CD4-positive, alpha-beta T cell (primary cell): Measurements from ENCODE around the gene EBPL. TPM values are rescaled to one million over a fixed set of nuclear protein-coding genes. Genes with fewer than 3 reads are reported as not detected.
"Not testable (repeated sequence)": the region's sequence is repeated elsewhere in the genome, so short reads cannot be mapped to it uniquely, and the experiment has no call there.

ENCODE experiments used
- ATAC-seq: fragments of 200-7000 bp; cut with Tn5 transposase; one replicate; pipeline ENCODE4 v1.10.0; 2022; ENCODE audit warnings: mild to moderate bottlenecking; ENCODE audit not compliant: poor library complexity
- CTCF ChIA-PET: fragments of 350-600 bp; sonication (Branson Sonifier 250); formaldehyde crosslinking; loops from one replicate; lab custom pipeline; 2021; ENCODE audit warnings: antibody characterized with exemption, inconsistent platforms; lab: Charles Lee
- POLR2A ChIA-PET: fragments of 350-600 bp; sonication (Branson Sonifier 250); formaldehyde crosslinking; loops from one replicate; lab custom pipeline; 2021; ENCODE audit warnings: antibody characterized with exemption, inconsistent platforms; lab: Charles Lee
- DNase-seq, 14 experiments: peaks; one replicate each; pipeline ENCODE4 v3.0.0-alpha.2; 2013 to 2020; ENCODE audit warnings: mixed read lengths in 2 of 14
- H3K27ac ChIP-seq, 2 donors: one replicate each; pipeline versions ENCODE4 v1.5.1 to v1.7.0; 2013; ENCODE audit warnings: low read length in 2 of 2, low read depth in 1 of 2, mild to moderate bottlenecking in 1 of 2
- H3K27me3 ChIP-seq, 2 experiments: 1 replicate in 1 of 2; 2 replicates in 1 of 2; pipeline versions ENCODE4 v1.6.1 to v1.7.0; 2013; ENCODE audit warnings: low read length in 2 of 2, control low read depth in 1 of 2, mild to moderate bottlenecking in 1 of 2, moderate library complexity in 1 of 2; ENCODE audit not compliant: insufficient read depth in 2 of 2, control insufficient read depth in 1 of 2
- H3K36me3 ChIP-seq: one replicate; pipeline ENCODE4 v1.6.1; 2013; ENCODE audit warnings: low read length, control low read depth; ENCODE audit not compliant: insufficient read depth
- H3K4me1 ChIP-seq: one replicate; pipeline ENCODE4 v1.6.1; 2013; ENCODE audit warnings: low read length, control low read depth; ENCODE audit not compliant: insufficient read depth
- H3K4me3 ChIP-seq: one replicate; pipeline ENCODE4 v1.5.1; 2013; ENCODE audit warnings: mild to moderate bottlenecking, low read length, moderate library complexity
- H3K9me3 ChIP-seq, 2 experiments: 1 replicate in 1 of 2; 2 replicates in 1 of 2; pipeline versions ENCODE4 v1.6.1 to v1.7.0; 2013; ENCODE audit warnings: low read length in 2 of 2, mild to moderate bottlenecking in 2 of 2, control low read depth in 1 of 2, moderate library complexity in 1 of 2; ENCODE audit not compliant: control insufficient read depth in 1 of 2, insufficient read depth in 1 of 2
- H3K27ac Mint-ChIP-seq: one replicate; pipeline ENCODE4 v1.8.0; 2020; ENCODE audit warnings: mixed read lengths
- H3K27me3 Mint-ChIP-seq: one replicate; pipeline ENCODE4 v1.8.0; 2021; ENCODE audit warnings: mixed read lengths
- H3K36me3 Mint-ChIP-seq: one replicate; pipeline ENCODE4 v1.8.0; 2021; ENCODE audit warnings: low read depth, mixed read lengths
- H3K4me1 Mint-ChIP-seq: one replicate; pipeline ENCODE4 v1.8.0; 2021; ENCODE audit warnings: low read depth, mixed read lengths
- H3K4me3 Mint-ChIP-seq: one replicate; pipeline ENCODE4 v1.8.0; 2020; ENCODE audit warnings: mild to moderate bottlenecking, mixed read lengths
- H3K9me3 Mint-ChIP-seq: one replicate; pipeline ENCODE4 v1.8.0; 2020; ENCODE audit warnings: mixed read lengths
- intact Hi-C, 2 experiments: fragments of 100-400 bp; cut with DNase I in 1 of 2; cut with micrococcal nuclease in 1 of 2; formaldehyde crosslinking; loops; one replicate each; pipeline versions ENCODE4 v1.15.1 to v1.9.0; 2023 to 2025; cut with DNase I, micrococcal nuclease
- total RNA-seq, 174 experiments: library from RNA in 2 of 174; stranded (reverse) in 2 of 174; gene quantifications; one replicate each; pipeline ENCODE4 v1.2.3 and lab custom pipeline; 2021 to 2026
- TF ChIP-seq, protein P1 (sequence below): fragments of 200-600 bp; IDR thresholded peaks from one replicate; pipeline ENCODE4 v1.8.0; 2022; ENCODE audit warnings: antibody characterized with exemption, mild to moderate bottlenecking

EBPL gene
- total RNA-seq, 2 experiments from 2014 or later = 22.3 to 23.2 TPM

- H3K27me3 ChIP-seq = peaks cover 0 to 2% of the 10 kb centered on the region in 2 experiments
- intact Hi-C loops = no loop called here
- Mint-ChIP-seq H3K27me3 (peaks cover 10% of the 10 kb centered on the region), H3K4me3 (peak overlapping the region; percentile 43), H3K27ac (no peak overlapping the region), H3K36me3 (no peaks in the 10 kb centered on the region), H3K9me3 (no peaks in the 10 kb centered on the region), H3K4me1 (no peaks in the 10 kb centered on the region)
- POLR2A ChIA-PET = no interaction called here
- TF ChIP-seq, protein P1, sequence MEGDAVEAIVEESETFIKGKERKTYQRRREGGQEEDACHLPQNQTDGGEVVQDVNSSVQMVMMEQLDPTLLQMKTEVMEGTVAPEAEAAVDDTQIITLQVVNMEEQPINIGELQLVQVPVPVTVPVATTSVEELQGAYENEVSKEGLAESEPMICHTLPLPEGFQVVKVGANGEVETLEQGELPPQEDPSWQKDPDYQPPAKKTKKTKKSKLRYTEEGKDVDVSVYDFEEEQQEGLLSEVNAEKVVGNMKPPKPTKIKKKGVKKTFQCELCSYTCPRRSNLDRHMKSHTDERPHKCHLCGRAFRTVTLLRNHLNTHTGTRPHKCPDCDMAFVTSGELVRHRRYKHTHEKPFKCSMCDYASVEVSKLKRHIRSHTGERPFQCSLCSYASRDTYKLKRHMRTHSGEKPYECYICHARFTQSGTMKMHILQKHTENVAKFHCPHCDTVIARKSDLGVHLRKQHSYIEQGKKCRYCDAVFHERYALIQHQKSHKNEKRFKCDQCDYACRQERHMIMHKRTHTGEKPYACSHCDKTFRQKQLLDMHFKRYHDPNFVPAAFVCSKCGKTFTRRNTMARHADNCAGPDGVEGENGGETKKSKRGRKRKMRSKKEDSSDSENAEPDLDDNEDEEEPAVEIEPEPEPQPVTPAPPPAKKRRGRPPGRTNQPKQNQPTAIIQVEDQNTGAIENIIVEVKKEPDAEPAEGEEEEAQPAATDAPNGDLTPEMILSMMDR = no peak
- H3K27ac ChIP-seq = no peak overlapping the region
- no peaks in the 10 kb centered on the region for H3K9me3 ChIP-seq
- H3K36me3 ChIP-seq = no peaks in the 10 kb centered on the region
- H3K4me1 ChIP-seq = no peaks in the 10 kb centered on the region
- CTCF ChIA-PET = no interaction called here
- ATAC-seq (peak; percentile 29), DNase-seq (no peak)
- H3K4me3 ChIP-seq = no peak overlapping the region
These were observed 71.1 kb downstream of the EBPL start for GRCh38 chr13:49620170-49620621.

DNA sequence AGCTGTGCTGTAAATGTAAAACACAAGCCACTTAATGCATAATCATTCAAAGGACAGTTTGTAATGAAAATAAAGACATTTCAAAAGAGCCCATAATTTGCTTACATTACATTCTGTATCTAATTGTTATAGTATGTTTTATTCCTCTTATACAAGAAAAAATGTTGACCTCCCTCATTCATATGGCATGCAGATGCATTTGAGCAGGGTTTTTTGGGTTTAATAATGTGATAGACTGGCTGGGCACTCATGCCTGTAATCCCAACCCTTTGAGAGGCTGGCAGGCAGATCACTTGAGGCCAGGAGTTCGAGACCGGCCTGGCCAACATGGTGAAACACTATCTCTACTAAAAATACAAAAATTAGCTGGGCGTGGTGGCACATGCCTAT is 74.6 kb downstream of the EBPL start:
- DNase-seq (no peak), ATAC-seq (no peak)
- no peaks in the 10 kb centered on the region for H3K36me3 ChIP-seq
- Mint-ChIP-seq H3K4me3 (no peak overlapping the region), H3K4me1 (no peaks in the 10 kb centered on the region), H3K36me3 (no peaks in the 10 kb centered on the region), H3K9me3 (no peaks in the 10 kb centered on the region), H3K27me3 (peaks cover 14% of the 10 kb centered on the region), H3K27ac (no peak overlapping the region)
- H3K9me3 ChIP-seq = peaks cover 0 to 4% of the 10 kb centered on the region in 2 experiments
- CTCF ChIA-PET = interaction anchor here (1.9 kb wide), 1 partner anchor 10 kb away, joined by 5 read pairs; no protein-coding TSS in a partner anchor
- TF ChIP-seq, protein P1 = no peak
- intact Hi-C loops = no loop called here
- no peaks in the 10 kb centered on the region for H3K4me1 ChIP-seq
- H3K27ac ChIP-seq = no peak overlapping the region
- H3K4me3 ChIP-seq = no peak overlapping the region
- POLR2A ChIA-PET = no interaction called here
- H3K27me3 ChIP-seq = peaks cover 0 to 1% of the 10 kb centered on the region in 2 experiments

- ATAC-seq = no peak
- no peak for DNase-seq
These were observed 75.2 kb downstream of the EBPL start for GRCh38 chr13:49615836-49616675.

DNA sequence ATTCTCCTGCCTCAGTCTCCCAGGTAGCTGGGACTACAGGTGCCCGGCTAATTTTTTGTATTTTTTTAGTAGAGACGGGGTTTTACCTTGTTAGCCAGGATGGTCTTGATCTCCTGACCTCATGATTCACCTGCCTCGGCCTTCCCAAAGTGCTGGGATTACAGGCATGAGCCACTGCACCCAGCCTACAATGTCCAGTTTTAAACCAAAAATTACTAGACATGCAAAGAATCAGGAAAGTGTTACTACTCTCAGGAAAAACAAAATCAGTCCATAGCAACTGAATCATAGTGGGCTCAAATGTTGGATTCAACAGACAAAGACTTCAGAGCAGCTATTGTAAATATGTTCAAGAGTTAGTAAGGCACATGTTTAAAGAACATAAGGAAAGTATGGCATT is 79.2 kb downstream of the EBPL start:
- H3K4me3 ChIP-seq, H3K9me3 Mint-ChIP-seq, H3K27me3 Mint-ChIP-seq, ATAC-seq, H3K36me3 ChIP-seq, intact Hi-C loops, H3K27ac ChIP-seq, H3K4me3 Mint-ChIP-seq, H3K27me3 ChIP-seq, H3K9me3 ChIP-seq, H3K27ac Mint-ChIP-seq, DNase-seq, H3K36me3 Mint-ChIP-seq, H3K4me1 ChIP-seq, H3K4me1 Mint-ChIP-seq, POLR2A ChIA-PET: not testable (repeated sequence)
- CTCF ChIA-PET = interaction anchor here (0.7 kb wide), 1 partner anchor 379 kb away, joined by 4 read pairs; no protein-coding TSS in a partner anchor

More at GRCh38 chr13:49615836-49616675, 75.2 kb downstream of the EBPL start:
- H3K9me3 ChIP-seq = peaks cover 0 to 5% of the 10 kb centered on the region in 2 experiments
- H3K36me3 ChIP-seq = no peaks in the 10 kb centered on the region
- H3K9me3 Mint-ChIP-seq = peaks cover 4% of the 10 kb centered on the region
- TF ChIP-seq, protein P1 = no peak
- H3K27me3 ChIP-seq = no peaks in the 10 kb centered on the region
- no peaks in the 10 kb centered on the region for H3K4me1 ChIP-seq
- H3K4me3 ChIP-seq = no peak overlapping the region
- no peak overlapping the region for H3K27ac Mint-ChIP-seq
- H3K4me3 Mint-ChIP-seq = no peak overlapping the region
- no peak overlapping the region for H3K27ac ChIP-seq
- POLR2A ChIA-PET = no interaction called here
- no peaks in the 10 kb centered on the region for H3K36me3 Mint-ChIP-seq
- H3K27me3 Mint-ChIP-seq = peaks cover 11% of the 10 kb centered on the region
- no peaks in the 10 kb centered on the region for H3K4me1 Mint-ChIP-seq
- intact Hi-C loops = no loop called here
- CTCF ChIA-PET = interaction anchor here (1.9 kb wide), 1 partner anchor 9 kb away, joined by 5 read pairs; no protein-coding TSS in a partner anchor
